IMR-90 (cell line): ENCODE results near the gene IL1B. TPM values are rescaled to one million over a fixed set of nuclear protein-coding genes. Genes with fewer than 3 reads are reported as not detected.
A peak's percentile ranks its signal among the peaks of the same experiment; 100 is the strongest.

Source experiments
- ATAC-seq: fragments of 200-7000 bp; cut with Tn5 transposase; 2 replicates; pipeline ENCODE4 v1.9.1; 2020; ENCODE audit warnings: low read depth, mild to moderate bottlenecking, moderate library complexity
- BruUV-seq: library from RNA; stranded (reverse); fragments of 400-500 nt; replicated peaks from 2 replicates; lab custom pipeline; 2021; lab: Mats Ljungman, UMichigan
- CTCF ChIA-PET: fragments of 300-600 bp; formaldehyde crosslinking; extraction: SDS; loops from one replicate; lab custom pipeline; 2021; ENCODE audit warnings: antibody characterized with exemption; lab: Yijun Ruan, JAX
- POLR2A ChIA-PET: fragments of 300-600 bp; sonication (Branson Sonifier 250); formaldehyde crosslinking; loops from one replicate; lab custom pipeline; 2022; ENCODE audit warnings: antibody characterized with exemption; ENCODE audit not compliant: unreplicated experiment; lab: Charles Lee
- DNase-seq: peaks from one replicate; pipeline ENCODE4 v3.0.0; 2013
- H2AFZ ChIP-seq: replicated peaks from 2 replicates; pipeline ENCODE3; 2013; ENCODE audit warnings: low read length, mild to moderate bottlenecking; ENCODE audit not compliant: poor library complexity
- H2AK5ac ChIP-seq: 2 replicates; pipeline ENCODE4 v1.6.1; 2013; ENCODE audit warnings: low read depth, low read length, inconsistent platforms
- H2AK9ac ChIP-seq: replicated peaks from 2 replicates; pipeline ENCODE3; 2013; ENCODE audit warnings: mild to moderate bottlenecking, low read depth, low read length, moderate library complexity; ENCODE audit not compliant: poor library complexity
- H2BK120ac ChIP-seq: 2 replicates; pipeline ENCODE4 v1.6.1; 2013; ENCODE audit warnings: low read depth, low read length, inconsistent platforms
- H2BK15ac ChIP-seq: 3 replicates; pipeline ENCODE4 v1.6.1; 2013; ENCODE audit warnings: low read depth, low read length, inconsistent platforms
- H2BK20ac ChIP-seq: 2 replicates; pipeline ENCODE4 v1.6.1; 2013; ENCODE audit warnings: low read depth, mild to moderate bottlenecking, inconsistent platforms, low read length, moderate library complexity
- H2BK5ac ChIP-seq: 2 replicates; pipeline ENCODE4 v1.6.1; 2013; ENCODE audit warnings: mild to moderate bottlenecking, low read depth, low read length, inconsistent platforms; ENCODE audit not compliant: poor library complexity, severe bottlenecking
- H3K14ac ChIP-seq: replicated peaks from 2 replicates; pipeline ENCODE4 v1.6.1; 2013; ENCODE audit warnings: low read depth, low read length, inconsistent platforms
- H3K18ac ChIP-seq: 2 replicates; pipeline ENCODE4 v1.6.1; 2013; ENCODE audit warnings: low read depth, low read length, control low read depth
- H3K23ac ChIP-seq: 2 replicates; pipeline ENCODE4 v1.6.1; 2013; ENCODE audit warnings: low read depth, low read length, inconsistent platforms
- H3K27ac ChIP-seq: 2 replicates; pipeline ENCODE4 v1.5.1; 2013; ENCODE audit warnings: mild to moderate bottlenecking, control low read depth, low read length; ENCODE audit not compliant: insufficient read depth
- H3K27me3 ChIP-seq: 2 replicates; pipeline ENCODE4 v1.6.1; 2013; ENCODE audit warnings: low read length; ENCODE audit not compliant: control insufficient read depth, insufficient read depth
- H3K36me3 ChIP-seq: 2 replicates; pipeline ENCODE4 v1.6.1; 2013; ENCODE audit warnings: low read length, mixed read lengths; ENCODE audit not compliant: control insufficient read depth, insufficient read depth
- H3K4ac ChIP-seq: 2 replicates; pipeline ENCODE4 v1.6.1; 2013; ENCODE audit warnings: low read depth, low read length, inconsistent platforms
- H3K4me1 ChIP-seq: 2 replicates; pipeline ENCODE4 v1.6.1; 2013; ENCODE audit warnings: low read length, mixed read lengths; ENCODE audit not compliant: control insufficient read depth, insufficient read depth
- H3K4me2 ChIP-seq: 2 replicates; pipeline ENCODE4 v1.6.1; 2013; ENCODE audit warnings: low read depth, mild to moderate bottlenecking, control low read depth, low read length, moderate library complexity
- H3K4me3 ChIP-seq: 2 replicates; pipeline ENCODE4 v1.5.1; 2013; ENCODE audit warnings: low read depth, mild to moderate bottlenecking, control low read depth, low read length, moderate library complexity; ENCODE audit not compliant: insufficient read depth
- H3K56ac ChIP-seq: 2 replicates; pipeline ENCODE4 v1.6.1; 2013; ENCODE audit warnings: low read length, inconsistent platforms; ENCODE audit not compliant: insufficient read depth; ENCODE audit errors: extremely low read depth
- H3K79me1 ChIP-seq, 2 experiments: 2 replicates each; pipeline ENCODE4 v1.6.1; 2013; ENCODE audit warnings: low read length in 2 of 2, inconsistent platforms in 1 of 2, low read depth in 1 of 2
- H3K9ac ChIP-seq: 2 replicates; pipeline ENCODE4 v1.6.1; 2013; ENCODE audit warnings: low read depth, low read length, control low read depth
- H3K9me1 ChIP-seq: 2 replicates; pipeline ENCODE4 v1.6.1; 2013; ENCODE audit warnings: low read length, inconsistent platforms; ENCODE audit not compliant: insufficient read depth
- H3K9me3 ChIP-seq: 2 replicates; pipeline ENCODE4 v1.6.1; 2013; ENCODE audit warnings: low read length; ENCODE audit not compliant: control insufficient read depth, insufficient read depth
- H4K20me1 ChIP-seq: 2 replicates; pipeline ENCODE4 v1.6.1; 2013; ENCODE audit warnings: low read length, inconsistent platforms; ENCODE audit not compliant: insufficient read depth
- H4K5ac ChIP-seq: 2 replicates; pipeline ENCODE4 v1.6.1; 2013; ENCODE audit warnings: mild to moderate bottlenecking, low read depth, low read length, control low read depth
- H4K8ac ChIP-seq, 2 experiments: 2 replicates each; pipeline ENCODE4 v1.6.1; 2013; ENCODE audit warnings: low read depth in 2 of 2, low read length in 2 of 2, control low read depth in 1 of 2, inconsistent platforms in 1 of 2
- H4K91ac ChIP-seq: 2 replicates; pipeline ENCODE4 v1.6.1; 2013; ENCODE audit warnings: low read depth, low read length, inconsistent platforms; ENCODE audit not compliant: insufficient read depth
- BHLHE40 ChIP-seq: fragments of 150-350 bp; IDR thresholded peaks from 2 replicates; pipeline ENCODE4 v1.6.1; 2016; ENCODE audit warnings: mild to moderate bottlenecking, low read depth, low read length
- CEBPB ChIP-seq: IDR thresholded peaks from 2 replicates; pipeline ENCODE4 v1.6.1; 2012; ENCODE audit warnings: low read depth, low read length, improper control_type of control experiment
- CHD1 ChIP-seq: IDR thresholded peaks from 2 replicates; pipeline ENCODE4 v1.6.1; 2012; ENCODE audit warnings: low read depth, low read length, improper control_type of control experiment
- ELK1 ChIP-seq: fragments of 150-350 bp; IDR thresholded peaks from 2 replicates; pipeline ENCODE4 v1.6.1; 2016; ENCODE audit warnings: low read depth, mild to moderate bottlenecking, low read length, moderate library complexity, borderline replicate concordance
- FOS ChIP-seq: fragments of 150-350 bp; IDR thresholded peaks from 2 replicates; pipeline ENCODE4 v1.6.1; 2016; ENCODE audit warnings: low read depth, low read length
- MAFK ChIP-seq: IDR thresholded peaks from 2 replicates; pipeline ENCODE4 v1.6.1; 2012; ENCODE audit warnings: low read depth, low read length, improper control_type of control experiment
- MAZ ChIP-seq: IDR thresholded peaks from 2 replicates; pipeline ENCODE4 v1.6.1; 2012; ENCODE audit warnings: low read depth, mild to moderate bottlenecking, low read length, improper control_type of control experiment, moderate library complexity, borderline replicate concordance
- MXI1 ChIP-seq: IDR thresholded peaks from 2 replicates; pipeline ENCODE4 v1.6.1; 2012; ENCODE audit warnings: low read depth, mild to moderate bottlenecking, low read length, moderate library complexity, borderline replicate concordance
- NFE2L2 ChIP-seq: fragments of 150-350 bp; IDR thresholded peaks from 2 replicates; pipeline ENCODE4 v1.6.1; 2016; ENCODE audit warnings: low read depth, mild to moderate bottlenecking, low read length
- POLR2A ChIP-seq: IDR thresholded peaks from 2 replicates; pipeline ENCODE4 v1.6.1; 2012; ENCODE audit warnings: mild to moderate bottlenecking, low read depth, low read length
- RAD21 ChIP-seq: IDR thresholded peaks from 2 replicates; pipeline ENCODE4 v1.6.1; 2012; ENCODE audit warnings: low read length, improper control_type of control experiment
- RCOR1 ChIP-seq: IDR thresholded peaks from 2 replicates; pipeline ENCODE4 v1.6.1; 2012; ENCODE audit warnings: mild to moderate bottlenecking, low read length, improper control_type of control experiment; ENCODE audit not compliant: insufficient replicate concordance
- RFX5 ChIP-seq: IDR thresholded peaks from 2 replicates; pipeline ENCODE4 v1.8.0; 2012; ENCODE audit warnings: low read depth, mild to moderate bottlenecking, low read length, moderate library complexity
- SMC3 ChIP-seq: fragments of 150-350 bp; IDR thresholded peaks from 2 replicates; pipeline ENCODE4 v1.6.1; 2016; ENCODE audit warnings: low read depth, mild to moderate bottlenecking, antibody characterized with exemption, low read length, moderate library complexity
- WGBS, 2 experiments: methylation state at CpG; one replicate each; pipeline versions ENCODE4 v1.1.5 to v1.1.7; 2013; ENCODE audit warnings: missing lambda C conversion rate in 2 of 2; ENCODE audit not compliant: insufficient read length in 1 of 2; ENCODE audit errors: extremely low coverage in 2 of 2; 5-methylcytosine and 5-hydroxymethylcytosine counted together
- dilution Hi-C: fragments of 300-500 bp; cut with HindIII; formaldehyde crosslinking; loops from one replicate; pipeline ENCODE4 v1.14.3; 2018; ENCODE audit warnings: low sequenced_read_pairs; ENCODE audit not compliant: unreplicated experiment
- in situ Hi-C: fragments of 300-500 bp; cut with MboI; formaldehyde crosslinking; loops from 3 replicates; pipeline ENCODE4 v1.14.3; 2019; ENCODE audit warnings: low sequenced_read_pairs, inconsistent platforms, mixed read lengths
- intact Hi-C: fragments of 100-400 bp; cut with micrococcal nuclease; formaldehyde crosslinking; loops from 2 replicates; pipeline ENCODE4 v1.10.0; 2022
- polyA plus RNA-seq, 3 experiments: library from polyadenylated mRNA; depleted of rRNA; stranded (reverse); fragments of >200 nt; gene quantifications; 2 replicates each; pipeline ENCODE4 v1.2.3, GENCODE V29; 2012; ENCODE audit warnings: low replicate concordance in 1 of 3
- total RNA-seq: library from RNA; depleted of rRNA; stranded (reverse); fragments of >200 nt; gene quantifications from 2 replicates; pipeline ENCODE4 v1.2.3, GENCODE V29; 2012
- TF ChIP-seq, protein P1 (sequence below): conservative IDR thresholded peaks from 2 replicates; pipeline ENCODE4 v1.5.1; 2012; ENCODE audit warnings: mild to moderate bottlenecking, low read depth, low read length, improper control_type of control experiment
- TF ChIP-seq, protein P2 (sequence below): fragments of 150-350 bp; IDR thresholded peaks from 2 replicates; pipeline ENCODE4 v1.6.1; 2017; ENCODE audit warnings: mild to moderate bottlenecking, antibody characterized with exemption, low read length, low read depth

IL1B gene
- total and polyA plus RNA-seq, 2 of the 4 experiments (the other 2 are of a cell fraction): 3.0 to 4.4 TPM

DNA sequence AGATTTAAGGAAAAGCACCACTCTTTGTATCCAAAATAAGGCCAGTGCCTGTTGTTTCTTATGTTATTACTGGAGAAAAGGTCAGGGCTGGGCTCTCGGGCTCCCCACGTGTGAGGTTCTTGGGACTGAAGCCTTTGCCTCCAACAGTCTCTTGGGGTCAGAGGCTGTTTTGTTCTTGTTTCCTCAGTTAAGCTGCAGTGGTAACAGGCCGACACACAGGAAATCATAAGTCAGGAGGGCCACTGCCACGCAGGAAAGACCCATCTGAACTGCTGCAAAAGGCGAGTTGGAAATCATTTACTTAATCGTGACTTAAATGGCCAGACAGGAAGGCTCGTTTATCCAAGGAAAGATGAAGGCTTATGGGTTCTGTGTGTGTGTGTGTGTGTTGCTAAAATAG, 44.1 kb upstream of the IL1B start:
- in situ Hi-C loops: no loop called here
- Histone ChIP-seq H3K9ac (no peak overlapping the region), H3K27me3 (no peaks in the 10 kb centered on the region), H2AK5ac (peak overlapping the region; percentile 96), H3K4me3 (no peak overlapping the region), H3K4ac (peak overlapping the region; percentile 94), H3K23ac (peak overlapping the region; percentile 69), H3K56ac (peak overlapping the region; percentile 73), H3K14ac (peak overlapping the region; percentile 90), H2AFZ (peak overlapping the region; percentile 84), H3K9me3 (no peaks in the 10 kb centered on the region), H2AK9ac (peak overlapping the region; percentile 65), H3K4me1 (peaks cover 14% of the 10 kb centered on the region), H3K36me3 (no peaks in the 10 kb centered on the region), H3K27ac (peak overlapping the region; percentile 73), H4K8ac (peak overlapping the region; percentile 79 to 87), H4K91ac (peak overlapping the region; percentile 90), H2BK15ac (peak overlapping the region; percentile 91), H2BK120ac (peak overlapping the region; percentile 93), H2BK5ac (peak overlapping the region; percentile 95), H3K9me1 (peaks cover 22% of the 10 kb centered on the region), H2BK20ac (peak overlapping the region; percentile 92), H3K4me2 (no peak overlapping the region), H3K18ac (peak overlapping the region; percentile 93), H4K5ac (peak overlapping the region; percentile 56), H4K20me1 (no peaks in the 10 kb centered on the region), H3K79me1 (peaks cover 0 to 3% of the 10 kb centered on the region in 2 experiments; a peak in 2 of 4 replicates)
- intact Hi-C loops: loop anchor here (5.0 kb wide), 1 partner anchor 118 kb away; the partner anchor contains the start of gene CKAP2L
- TF ChIP-seq, protein P1, sequence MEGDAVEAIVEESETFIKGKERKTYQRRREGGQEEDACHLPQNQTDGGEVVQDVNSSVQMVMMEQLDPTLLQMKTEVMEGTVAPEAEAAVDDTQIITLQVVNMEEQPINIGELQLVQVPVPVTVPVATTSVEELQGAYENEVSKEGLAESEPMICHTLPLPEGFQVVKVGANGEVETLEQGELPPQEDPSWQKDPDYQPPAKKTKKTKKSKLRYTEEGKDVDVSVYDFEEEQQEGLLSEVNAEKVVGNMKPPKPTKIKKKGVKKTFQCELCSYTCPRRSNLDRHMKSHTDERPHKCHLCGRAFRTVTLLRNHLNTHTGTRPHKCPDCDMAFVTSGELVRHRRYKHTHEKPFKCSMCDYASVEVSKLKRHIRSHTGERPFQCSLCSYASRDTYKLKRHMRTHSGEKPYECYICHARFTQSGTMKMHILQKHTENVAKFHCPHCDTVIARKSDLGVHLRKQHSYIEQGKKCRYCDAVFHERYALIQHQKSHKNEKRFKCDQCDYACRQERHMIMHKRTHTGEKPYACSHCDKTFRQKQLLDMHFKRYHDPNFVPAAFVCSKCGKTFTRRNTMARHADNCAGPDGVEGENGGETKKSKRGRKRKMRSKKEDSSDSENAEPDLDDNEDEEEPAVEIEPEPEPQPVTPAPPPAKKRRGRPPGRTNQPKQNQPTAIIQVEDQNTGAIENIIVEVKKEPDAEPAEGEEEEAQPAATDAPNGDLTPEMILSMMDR: no peak
- TF ChIP-seq CHD1 (no peak), MAZ (no peak), MAFK (no peak), RAD21 (no peak), RCOR1 (no peak), ELK1 (no peak), RFX5 (no peak), NFE2L2 (no peak), CEBPB (no peak), POLR2A (no peak), FOS (no peak), MXI1 (no peak), SMC3 (no peak), BHLHE40 (no peak)
- TF ChIP-seq, protein P2, sequence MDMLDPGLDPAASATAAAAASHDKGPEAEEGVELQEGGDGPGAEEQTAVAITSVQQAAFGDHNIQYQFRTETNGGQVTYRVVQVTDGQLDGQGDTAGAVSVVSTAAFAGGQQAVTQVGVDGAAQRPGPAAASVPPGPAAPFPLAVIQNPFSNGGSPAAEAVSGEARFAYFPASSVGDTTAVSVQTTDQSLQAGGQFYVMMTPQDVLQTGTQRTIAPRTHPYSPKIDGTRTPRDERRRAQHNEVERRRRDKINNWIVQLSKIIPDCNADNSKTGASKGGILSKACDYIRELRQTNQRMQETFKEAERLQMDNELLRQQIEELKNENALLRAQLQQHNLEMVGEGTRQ: no peak
- peak; percentile 16 for DNase-seq
- WGBS, 2 experiments: 68% methylated on average over 2 of the region's 7 CpGs; no CpG with 5 or more reads in 1 of the 2 experiments
- CTCF ChIA-PET: interaction anchor here (1.0 to 1.4 kb wide), 2 partner anchors 66 to 131 kb away, joined by 4 to 6 read pairs; no protein-coding TSS in a partner anchor
- ATAC-seq: no peak
- POLR2A ChIA-PET: no interaction called here
- BruUV-seq: no TSS peak
- dilution Hi-C loops: no loop called here
